ENCODE results near the gene AMH. TPM values are rescaled to one million over a fixed set of nuclear protein-coding genes. Genes with fewer than 3 reads are reported as not detected.

The AMH gene
- polyA plus RNA-seq, 3 donors: 0.12 TPM; not detected in 2

DNA sequence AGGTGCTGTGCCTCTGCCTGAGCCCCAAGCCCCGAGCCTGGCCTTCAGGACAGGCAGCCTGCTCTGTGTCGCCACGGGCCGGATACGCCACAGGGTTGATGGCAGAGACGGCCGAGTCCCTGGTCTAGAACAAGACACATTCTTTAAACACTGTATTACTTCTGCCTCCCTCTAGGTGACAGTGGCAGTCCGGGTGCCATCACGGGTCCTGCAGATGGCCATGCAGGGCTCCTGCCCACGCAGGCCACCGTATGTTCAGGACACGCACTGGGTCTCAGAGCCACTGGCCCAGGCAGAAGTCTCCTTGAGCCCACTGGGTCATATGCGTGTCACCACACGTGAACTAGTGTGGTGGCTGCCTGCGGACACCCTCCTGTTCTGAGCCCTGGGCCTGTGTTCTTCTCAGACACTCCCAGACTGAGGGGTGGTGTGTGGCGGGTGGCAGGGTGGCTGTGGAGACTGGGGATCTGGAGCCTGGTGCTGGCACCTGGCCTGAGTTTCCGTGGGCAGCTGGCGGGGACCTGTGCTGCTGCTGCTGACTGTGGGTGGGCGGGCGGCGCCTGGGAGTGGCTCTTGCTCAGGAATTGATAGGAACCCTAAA is 17.4 kb upstream of the AMH start:
- Histone ChIP-seq H3K79me2 (ENCODE audit: insufficient read depth, low read length) (peaks cover 49% of the 10 kb centered on the region), H3K4me3 (replicated peaks in 1 of 3; ENCODE audit: low read depth in 2 of 3, low read length in 3 of 3) (no peak overlapping the region), H3K27ac (ENCODE audit: low read depth in 1 of 2, low read length in 2 of 2) (peak overlapping the region in 1 of 2 donors; percentile 51), H3K36me3 (replicated peaks in 1 of 2; ENCODE audit: control insufficient read depth in 1 of 2, insufficient read depth in 2 of 2, low read length in 2 of 2) (peaks cover 46 to 67% of the 10 kb centered on the region in 2 donors), H4K20me1 (ENCODE audit: insufficient read depth, low read length) (peaks cover 88% of the 10 kb centered on the region), H3K27me3 (ENCODE audit: control insufficient read depth in 2 of 2, insufficient read depth in 2 of 2, low read length in 2 of 2) (no peaks in the 10 kb centered on the region), H3K9me3 (replicated peaks in 1 of 2; ENCODE audit: control insufficient read depth in 1 of 2, insufficient read depth in 1 of 2, low read length in 2 of 2) (no peaks in the 10 kb centered on the region), H3K9ac (ENCODE audit: insufficient read depth, low read length, poor library complexity, severe bottlenecking) (no peak overlapping the region), H3K4me2 (replicated peaks; ENCODE audit: extremely low read depth, low read length, poor library complexity, severe bottlenecking) (no peak overlapping the region), H3K4me1 (ENCODE audit: control insufficient read depth in 1 of 2, insufficient read depth in 2 of 2, low read length in 2 of 2) (peaks cover 14 to 33% of the 10 kb centered on the region in 2 donors), H2AFZ (ENCODE audit: insufficient read depth, low read depth, low read length, poor library complexity, severe bottlenecking) (no peak overlapping the region)
- peaks cover 21% of the 10 kb centered on the region for H3K4me1 Mint-ChIP-seq
- intact Hi-C loops (cut with micrococcal nuclease): no loop called here
- peaks cover 0 to 2% (median 0%) of the 10 kb centered on the region in 3 donors for H3K27me3 Mint-ChIP-seq (ENCODE audit: low read depth in 3 of 3)
- no peak overlapping the region for H3K4me3 Mint-ChIP-seq
- no peak for DNase-seq
- TF ChIP-seq, protein P1, sequence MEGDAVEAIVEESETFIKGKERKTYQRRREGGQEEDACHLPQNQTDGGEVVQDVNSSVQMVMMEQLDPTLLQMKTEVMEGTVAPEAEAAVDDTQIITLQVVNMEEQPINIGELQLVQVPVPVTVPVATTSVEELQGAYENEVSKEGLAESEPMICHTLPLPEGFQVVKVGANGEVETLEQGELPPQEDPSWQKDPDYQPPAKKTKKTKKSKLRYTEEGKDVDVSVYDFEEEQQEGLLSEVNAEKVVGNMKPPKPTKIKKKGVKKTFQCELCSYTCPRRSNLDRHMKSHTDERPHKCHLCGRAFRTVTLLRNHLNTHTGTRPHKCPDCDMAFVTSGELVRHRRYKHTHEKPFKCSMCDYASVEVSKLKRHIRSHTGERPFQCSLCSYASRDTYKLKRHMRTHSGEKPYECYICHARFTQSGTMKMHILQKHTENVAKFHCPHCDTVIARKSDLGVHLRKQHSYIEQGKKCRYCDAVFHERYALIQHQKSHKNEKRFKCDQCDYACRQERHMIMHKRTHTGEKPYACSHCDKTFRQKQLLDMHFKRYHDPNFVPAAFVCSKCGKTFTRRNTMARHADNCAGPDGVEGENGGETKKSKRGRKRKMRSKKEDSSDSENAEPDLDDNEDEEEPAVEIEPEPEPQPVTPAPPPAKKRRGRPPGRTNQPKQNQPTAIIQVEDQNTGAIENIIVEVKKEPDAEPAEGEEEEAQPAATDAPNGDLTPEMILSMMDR (IDR thresholded peaks at IDR 0.05): no peak
- H3K9me3 Mint-ChIP-seq: no peaks in the 10 kb centered on the region
- H3K36me3 Mint-ChIP-seq: peaks cover 32 to 59% of the 10 kb centered on the region in 2 donors
- H3K27ac Mint-ChIP-seq: peak overlapping the region in 4 of 7 donors; percentile 27 to 69 (median 52)
- WGBS (ENCODE audit: insufficient coverage): 91% methylated on average over 17 of the region's 21 CpGs

GRCh38 chr19:2232286-2233151 is 16.6 kb upstream of the AMH start:
- TF ChIP-seq, protein P1 (IDR thresholded peaks at IDR 0.05): no peak
- 89% methylated on average over 24 of the region's 30 CpGs for WGBS (ENCODE audit: insufficient coverage)
- H3K4me2 ChIP-seq (replicated peaks; ENCODE audit: extremely low read depth, low read length, poor library complexity, severe bottlenecking): no peak overlapping the region
- peaks cover 57% of the 10 kb centered on the region for H3K79me2 ChIP-seq (ENCODE audit: insufficient read depth, low read length)
- H3K27me3 Mint-ChIP-seq (ENCODE audit: low read depth in 3 of 3): peaks cover 0 to 2% (median 0%) of the 10 kb centered on the region in 3 donors
- DNase-seq: no peak
- no peaks in the 10 kb centered on the region for H3K9me3 ChIP-seq (replicated peaks in 1 of 2; ENCODE audit: control insufficient read depth in 1 of 2, insufficient read depth in 1 of 2, low read length in 2 of 2)
- H3K27ac Mint-ChIP-seq: peak overlapping the region; percentile 27 to 75 (median 69)
- H3K4me1 ChIP-seq (ENCODE audit: control insufficient read depth in 1 of 2, insufficient read depth in 2 of 2, low read length in 2 of 2): peaks cover 20 to 34% of the 10 kb centered on the region in 2 donors
- no peaks in the 10 kb centered on the region for H3K9me3 Mint-ChIP-seq
- H3K4me3 Mint-ChIP-seq: no peak overlapping the region
- intact Hi-C loops (cut with micrococcal nuclease): no loop called here
- no peaks in the 10 kb centered on the region for H3K27me3 ChIP-seq (ENCODE audit: control insufficient read depth in 2 of 2, insufficient read depth in 2 of 2, low read length in 2 of 2)
- H3K9ac ChIP-seq (ENCODE audit: insufficient read depth, low read length, poor library complexity, severe bottlenecking): no peak overlapping the region
- no peak overlapping the region for H3K4me3 ChIP-seq (replicated peaks in 1 of 3; ENCODE audit: low read depth in 2 of 3, low read length in 3 of 3)
- peaks cover 30 to 54% of the 10 kb centered on the region in 2 donors for H3K36me3 Mint-ChIP-seq
- H3K27ac ChIP-seq (ENCODE audit: low read depth in 1 of 2, low read length in 2 of 2): peak overlapping the region in 1 of 2 donors; percentile 48
- peaks cover 24% of the 10 kb centered on the region for H3K4me1 Mint-ChIP-seq
- peaks cover 46 to 62% of the 10 kb centered on the region in 2 donors for H3K36me3 ChIP-seq (replicated peaks in 1 of 2; ENCODE audit: control insufficient read depth in 1 of 2, insufficient read depth in 2 of 2, low read length in 2 of 2)
- H2AFZ ChIP-seq (ENCODE audit: insufficient read depth, low read depth, low read length, poor library complexity, severe bottlenecking): no peak overlapping the region
- peaks cover 86% of the 10 kb centered on the region for H4K20me1 ChIP-seq (ENCODE audit: insufficient read depth, low read length)

Measured in CD14-positive monocyte (primary cell).